CD14-positive monocyte (primary cell): ENCODE measurements around the gene RALGAPB. TPM values are rescaled to one million over a fixed set of nuclear protein-coding genes. Genes with fewer than 3 reads are reported as not detected.
"Not testable (repeated sequence)": the region's sequence is repeated elsewhere in the genome, so short reads cannot be mapped to it uniquely, and the experiment has no call there.

Experiments
- DNase-seq, 3 donors: peaks; one replicate each; pipeline ENCODE4 v3.0.0-alpha.2; 2011 to 2022
- H2AFZ ChIP-seq: 2 replicates; pipeline ENCODE4 v1.6.0; 2012; ENCODE audit warnings: mild to moderate bottlenecking, low read depth, low read length, inconsistent platforms; ENCODE audit not compliant: insufficient read depth, poor library complexity, severe bottlenecking
- H3K27ac ChIP-seq, 2 donors: 1 replicate in 1 of 2; 2 replicates in 1 of 2; pipeline ENCODE4 v1.5.1; 2012 to 2013; ENCODE audit warnings: low read length in 2 of 2, control low read depth in 1 of 2, inconsistent platforms in 1 of 2, low read depth in 1 of 2, mild to moderate bottlenecking in 1 of 2
- H3K27me3 ChIP-seq, 2 donors: one replicate each; pipeline versions ENCODE4 v1.6.0 to v1.6.1; 2011 to 2013; ENCODE audit warnings: low read length in 2 of 2; ENCODE audit not compliant: control insufficient read depth in 2 of 2, insufficient read depth in 2 of 2
- H3K36me3 ChIP-seq, 2 donors: replicated peaks in 1 of 2; 1 replicate in 1 of 2; 2 replicates in 1 of 2; pipeline versions ENCODE4 v1.5.1 to v1.6.1; 2012 to 2013; ENCODE audit warnings: low read length in 2 of 2, control low read depth in 1 of 2, inconsistent platforms in 1 of 2, mild to moderate bottlenecking in 1 of 2; ENCODE audit not compliant: insufficient read depth in 2 of 2, control insufficient read depth in 1 of 2
- H3K4me1 ChIP-seq, 2 donors: 1 replicate in 1 of 2; 2 replicates in 1 of 2; pipeline versions ENCODE4 v1.5.1 to v1.6.1; 2012 to 2013; ENCODE audit warnings: low read length in 2 of 2, control low read depth in 1 of 2, inconsistent platforms in 1 of 2, mild to moderate bottlenecking in 1 of 2, moderate library complexity in 1 of 2; ENCODE audit not compliant: insufficient read depth in 2 of 2, control insufficient read depth in 1 of 2
- H3K4me2 ChIP-seq: replicated peaks from 2 replicates; pipeline ENCODE3; 2012; ENCODE audit warnings: low read length, moderate library complexity, mild to moderate bottlenecking; ENCODE audit not compliant: poor library complexity, severe bottlenecking; ENCODE audit errors: extremely low read depth
- H3K4me3 ChIP-seq, 3 experiments: fragments of 200-600 bp in 1 of 3; sonication (generic) in 1 of 3; replicated peaks in 1 of 3; 1 replicate in 2 of 3; 2 replicates in 1 of 3; pipeline ENCODE4 v1.5.1; 2011 to 2013; ENCODE audit warnings: low read length in 3 of 3, mild to moderate bottlenecking in 3 of 3, control low read depth in 2 of 3, low read depth in 2 of 3, inconsistent platforms in 1 of 3, moderate library complexity in 1 of 3
- H3K79me2 ChIP-seq: 2 replicates; pipeline ENCODE4 v1.6.0; 2012; ENCODE audit warnings: mild to moderate bottlenecking, control low read depth, inconsistent platforms, low read length, moderate library complexity; ENCODE audit not compliant: insufficient read depth
- H3K9ac ChIP-seq: 2 replicates; pipeline ENCODE4 v1.6.0; 2017; ENCODE audit warnings: low read length, mild to moderate bottlenecking; ENCODE audit not compliant: insufficient read depth, poor library complexity, severe bottlenecking
- H3K9me3 ChIP-seq, 2 donors: replicated peaks in 1 of 2; 1 replicate in 1 of 2; 2 replicates in 1 of 2; pipeline versions ENCODE4 v1.5.1 to v1.6.1; 2012 to 2013; ENCODE audit warnings: low read length in 2 of 2, control low read depth in 1 of 2; ENCODE audit not compliant: control insufficient read depth in 1 of 2, insufficient read depth in 1 of 2
- H4K20me1 ChIP-seq: 2 replicates; pipeline ENCODE4 v1.6.0; 2012; ENCODE audit warnings: mild to moderate bottlenecking, low read length, control low read depth, moderate library complexity; ENCODE audit not compliant: insufficient read depth
- H3K27ac Mint-ChIP-seq, 7 donors: one replicate each; pipeline ENCODE4 v1.8.0; 2020; ENCODE audit warnings: mild to moderate bottlenecking in 7 of 7, mixed read lengths in 7 of 7, moderate library complexity in 6 of 7, inconsistent platforms in 2 of 7
- H3K27me3 Mint-ChIP-seq, 3 donors: one replicate each; pipeline ENCODE4 v1.8.0; 2021 to 2022; ENCODE audit warnings: low read depth in 3 of 3, mild to moderate bottlenecking in 3 of 3, mixed read lengths in 3 of 3, moderate library complexity in 3 of 3, inconsistent platforms in 1 of 3
- H3K36me3 Mint-ChIP-seq, 2 donors: one replicate each; pipeline ENCODE4 v1.8.0; 2020; ENCODE audit warnings: mixed read lengths in 2 of 2, inconsistent platforms in 1 of 2, mild to moderate bottlenecking in 1 of 2
- H3K4me1 Mint-ChIP-seq: one replicate; pipeline ENCODE4 v1.8.0; 2020; ENCODE audit warnings: mild to moderate bottlenecking, mixed read lengths
- H3K4me3 Mint-ChIP-seq, 2 donors: one replicate each; pipeline ENCODE4 v1.8.0; 2020; ENCODE audit warnings: mild to moderate bottlenecking in 2 of 2, mixed read lengths in 2 of 2, moderate library complexity in 1 of 2
- H3K9me3 Mint-ChIP-seq, 7 donors: one replicate each; pipeline ENCODE4 v1.8.0; 2020 to 2022; ENCODE audit warnings: mixed read lengths in 7 of 7, mild to moderate bottlenecking in 6 of 7, moderate library complexity in 6 of 7, inconsistent platforms in 2 of 7
- CTCF ChIP-seq: fragments of 200-600 bp; IDR thresholded peaks from one replicate; pipeline ENCODE4 v1.8.0; 2022; ENCODE audit warnings: antibody characterized with exemption, mild to moderate bottlenecking
- WGBS: methylation state at CpG from one replicate; pipeline ENCODE4 v1.1.5; 2013; ENCODE audit warnings: missing lambda C conversion rate; ENCODE audit not compliant: insufficient coverage; 5-methylcytosine and 5-hydroxymethylcytosine counted together
- intact Hi-C, 2 donors: fragments of 100-400 bp; cut with micrococcal nuclease; formaldehyde crosslinking; loops; one replicate each; pipeline versions ENCODE4 v1.15.0 to v1.15.1; 2023
- polyA plus RNA-seq, 3 donors: library from polyadenylated mRNA; depleted of rRNA in 1 of 3; unstranded in 2 of 3; stranded (reverse) in 1 of 3; fragments of 300-500 nt in 2 of 3; fragments of >200 nt in 1 of 3; fragmentation: Illumina TruSeq in 2 of 3; gene quantifications; 1 replicate in 2 of 3; 2 replicates in 1 of 3; pipeline ENCODE4 v1.2.3, GENCODE V29; 2012 to 2021

RALGAPB gene
- polyA plus RNA-seq, 3 donors: 4.7 to 15.5 (median 6.1) TPM

DNA sequence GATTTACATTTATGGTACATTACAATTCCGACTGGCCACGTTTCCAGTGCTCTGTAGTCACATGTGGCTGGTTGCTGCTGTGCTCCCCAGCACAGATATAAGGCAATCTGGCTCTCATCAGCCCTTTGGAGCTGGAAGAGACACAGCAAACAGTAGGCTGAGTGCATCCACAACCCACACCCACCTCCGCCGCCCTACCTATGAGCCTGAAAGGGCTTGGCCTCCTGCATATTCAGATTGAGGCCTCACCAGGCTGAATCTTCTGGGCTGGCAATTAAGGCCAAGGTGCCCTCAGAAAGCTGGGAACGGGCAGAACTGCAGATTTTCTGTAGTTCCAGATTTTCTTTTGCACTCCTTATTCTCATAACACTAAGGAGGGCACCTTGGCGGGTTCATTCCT lies 34.8 kb upstream of the RALGAPB start:
- peaks cover 16 to 20% of the 10 kb centered on the region in 2 donors for H3K4me1 ChIP-seq
- DNase-seq: no peak
- Mint-ChIP-seq H3K4me1 (peaks cover 16% of the 10 kb centered on the region), H3K36me3 (peaks cover 9 to 13% of the 10 kb centered on the region in 2 donors), H3K27ac (no peak overlapping the region), H3K27me3 (peaks cover 8 to 17% (median 16%) of the 10 kb centered on the region in 3 donors), H3K9me3 (peaks cover 0 to 5% (median 0%) of the 10 kb centered on the region in 7 donors), H3K4me3 (no peak overlapping the region)
- H3K27me3 ChIP-seq: peaks cover 0 to 4% of the 10 kb centered on the region in 2 donors
- no peak overlapping the region for H3K4me2 ChIP-seq
- H2AFZ ChIP-seq: no peak overlapping the region
- H3K27ac ChIP-seq: no peak overlapping the region
- no peak overlapping the region for H3K4me3 ChIP-seq
- intact Hi-C loops: loop anchor here (5.0 to 10.0 kb wide), 2 partner anchors 35 to 403 kb away; partner anchors contain the start of genes RALGAPB (in 2 of the 2), RPRD1B (in 1 of the 2) and TTI1 (in 1 of the 2)
- H3K36me3 ChIP-seq: peaks cover 5 to 13% of the 10 kb centered on the region in 2 donors
- WGBS: 100% methylated on average over 2 of the region's 6 CpGs
- peaks cover 13% of the 10 kb centered on the region for H4K20me1 ChIP-seq
- H3K9me3 ChIP-seq: no peaks in the 10 kb centered on the region
- no peak for TF ChIP-seq CTCF
- no peak overlapping the region for H3K9ac ChIP-seq
- peaks cover 23% of the 10 kb centered on the region for H3K79me2 ChIP-seq

DNA sequence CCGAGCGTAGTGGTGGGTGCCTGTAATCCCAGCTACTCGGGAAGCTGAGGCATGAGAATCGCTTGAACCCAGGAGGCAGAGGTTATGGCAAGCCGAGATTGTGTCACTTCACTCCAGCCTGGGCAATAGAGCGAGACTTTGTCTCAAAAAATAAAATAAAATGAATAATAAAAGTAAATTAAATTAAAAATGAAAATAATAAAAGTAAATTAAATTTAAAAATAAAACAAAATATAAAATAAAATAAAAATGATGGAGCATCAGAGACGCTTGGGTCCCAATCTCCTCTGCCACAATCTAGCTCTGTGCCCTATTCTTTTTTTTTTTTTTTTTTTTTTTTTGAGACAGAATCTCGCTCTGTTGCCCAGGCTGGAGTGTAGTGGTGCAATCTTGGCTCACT lies 31.5 kb upstream of the RALGAPB start:
- H3K4me3 ChIP-seq, H3K36me3 Mint-ChIP-seq, H3K4me1 ChIP-seq, H2AFZ ChIP-seq, H3K4me3 Mint-ChIP-seq, H3K27ac Mint-ChIP-seq, H3K4me1 Mint-ChIP-seq, H3K79me2 ChIP-seq, H3K27me3 ChIP-seq, intact Hi-C loops, H3K27ac ChIP-seq, H3K9me3 Mint-ChIP-seq, H3K4me2 ChIP-seq, DNase-seq, H4K20me1 ChIP-seq, H3K9ac ChIP-seq, H3K36me3 ChIP-seq, H3K9me3 ChIP-seq: not testable (repeated sequence)
- WGBS: no CpG with 5 or more reads among the region's 8 CpGs
- peaks cover 16 to 21% (median 18%) of the 10 kb centered on the region in 3 donors for H3K27me3 Mint-ChIP-seq
